Effector memory CD4-positive, alpha-beta T cell (primary cell): ENCODE measurements around the gene ABCA13.

ENCODE experiments used
- DNase-seq, 3 donors: peaks; one replicate each; pipeline ENCODE4 v3.0.0-alpha.2; 2020
- H3K27ac ChIP-seq: 2 replicates; pipeline ENCODE4 v1.7.0; 2013; ENCODE audit warnings: mild to moderate bottlenecking, low read length, moderate library complexity; ENCODE audit not compliant: insufficient read depth, poor library complexity, severe bottlenecking
- H3K27me3 ChIP-seq: replicated peaks from 2 replicates; pipeline ENCODE4 v1.7.0; 2013; ENCODE audit warnings: mild to moderate bottlenecking, low read length; ENCODE audit not compliant: insufficient read depth, control insufficient read depth, poor library complexity, severe bottlenecking
- H3K36me3 ChIP-seq: 2 replicates; pipeline ENCODE4 v1.7.0; 2013; ENCODE audit warnings: mild to moderate bottlenecking, low read length, moderate library complexity; ENCODE audit not compliant: control insufficient read depth, insufficient read depth
- H3K4me1 ChIP-seq: 2 replicates; pipeline ENCODE4 v1.7.0; 2013; ENCODE audit warnings: low read length, mild to moderate bottlenecking; ENCODE audit not compliant: control insufficient read depth, insufficient read depth, poor library complexity, severe bottlenecking
- H3K4me3 ChIP-seq: 2 replicates; pipeline ENCODE4 v1.7.0; 2013; ENCODE audit warnings: low read length, low read depth, mild to moderate bottlenecking; ENCODE audit not compliant: insufficient read depth, poor library complexity, severe bottlenecking
- H3K9me3 ChIP-seq: 2 replicates; pipeline ENCODE4 v1.7.0; 2013; ENCODE audit warnings: mild to moderate bottlenecking, low read length, moderate library complexity; ENCODE audit not compliant: control insufficient read depth

The ABCA13 gene

DNA sequence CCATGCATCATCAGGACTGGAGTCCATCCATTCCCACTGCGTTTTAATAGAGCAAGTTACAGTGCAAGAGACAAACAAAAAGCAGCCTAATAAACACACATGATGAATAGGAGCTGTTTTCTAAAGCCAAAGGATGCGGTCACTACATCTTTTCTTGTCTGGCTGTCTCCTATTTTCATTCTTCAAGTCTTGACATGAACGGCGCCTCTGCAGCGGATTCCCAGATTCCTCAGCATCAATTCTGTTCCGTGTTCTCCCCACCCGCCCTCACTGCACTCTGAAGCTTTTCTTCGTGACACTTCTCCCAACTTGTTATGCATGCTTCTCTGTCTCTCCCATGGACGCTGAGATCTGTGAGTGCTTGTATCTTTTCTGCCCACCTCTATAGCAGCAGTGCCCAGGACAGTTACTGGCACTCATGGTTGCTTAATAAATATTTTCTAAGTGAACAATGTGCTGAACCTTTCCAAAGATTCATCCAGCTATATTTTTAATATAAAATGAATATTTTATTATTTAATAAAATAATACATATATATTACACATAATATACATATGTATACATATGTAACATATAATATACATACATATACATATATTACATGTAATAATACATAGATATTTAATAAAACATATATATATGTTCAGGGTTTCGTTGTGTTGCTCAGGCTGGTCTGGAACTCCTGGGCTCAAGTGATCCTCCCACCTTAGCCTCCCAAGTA lies 242.9 kb downstream of the ABCA13 start:
- no peak for DNase-seq
- no peaks in the 10 kb centered on the region for H3K36me3 ChIP-seq
- no peaks in the 10 kb centered on the region for H3K4me1 ChIP-seq
- H3K4me3 ChIP-seq = no peak overlapping the region
- no peak overlapping the region for H3K27ac ChIP-seq
- no peaks in the 10 kb centered on the region for H3K9me3 ChIP-seq
- H3K27me3 ChIP-seq = no peaks in the 10 kb centered on the region

DNA sequence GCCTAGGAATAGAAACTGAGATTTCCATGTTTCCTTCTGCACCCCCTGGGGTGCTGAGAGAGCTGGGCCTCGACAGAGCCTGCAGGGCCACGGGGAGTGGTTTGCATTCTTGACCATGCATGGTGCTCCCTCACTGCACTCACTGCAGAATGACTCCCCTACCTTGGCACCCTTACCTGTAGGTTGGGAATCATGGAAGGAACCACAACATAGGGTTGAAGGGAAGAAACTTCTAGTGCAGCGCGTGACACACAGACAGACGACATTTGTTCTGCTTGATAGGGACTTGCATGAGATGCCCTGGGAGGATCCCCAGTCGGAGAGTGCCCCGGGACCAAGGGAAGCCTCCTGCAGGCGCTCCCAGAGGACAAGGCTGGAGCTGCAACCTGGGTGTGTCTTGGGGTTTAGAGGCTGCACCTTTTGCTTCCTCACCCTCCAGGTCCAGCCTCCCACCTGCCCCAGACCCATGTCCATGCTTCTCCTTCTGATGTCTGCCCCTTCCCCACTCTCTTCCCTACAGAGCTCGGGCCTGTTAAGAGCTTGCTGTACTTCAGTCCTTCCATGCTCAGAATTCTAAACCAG lies 245.2 kb downstream of the ABCA13 start:
- Histone ChIP-seq H3K4me1 (no peaks in the 10 kb centered on the region), H3K36me3 (no peaks in the 10 kb centered on the region), H3K4me3 (no peak overlapping the region), H3K27me3 (no peaks in the 10 kb centered on the region), H3K9me3 (no peaks in the 10 kb centered on the region), H3K27ac (no peak overlapping the region)
- DNase-seq = no peak

DNA sequence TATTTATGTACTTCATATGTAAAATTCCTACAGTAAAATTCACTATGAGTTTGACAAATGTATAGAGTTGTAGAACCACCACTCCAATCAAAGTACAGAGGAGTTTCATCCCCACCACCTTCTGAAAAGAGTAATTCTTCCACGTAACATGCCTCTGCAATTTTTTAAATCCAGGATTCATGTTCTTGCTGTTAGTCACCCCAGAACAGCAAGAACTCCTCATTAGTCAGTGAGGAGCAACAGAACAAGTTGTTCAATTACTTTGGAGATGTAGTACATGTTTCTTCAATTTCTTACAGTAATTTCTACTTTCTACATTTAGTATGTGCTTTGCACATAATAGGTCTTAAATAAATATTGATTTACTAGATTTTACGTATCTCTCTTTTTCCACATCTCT lies 248.1 kb downstream of the ABCA13 start:
- H3K36me3 ChIP-seq = no peaks in the 10 kb centered on the region
- no peaks in the 10 kb centered on the region for H3K27me3 ChIP-seq
- H3K4me3 ChIP-seq = no peak overlapping the region
- no peaks in the 10 kb centered on the region for H3K4me1 ChIP-seq
- no peak for DNase-seq
- no peaks in the 10 kb centered on the region for H3K9me3 ChIP-seq
- no peak overlapping the region for H3K27ac ChIP-seq

DNA sequence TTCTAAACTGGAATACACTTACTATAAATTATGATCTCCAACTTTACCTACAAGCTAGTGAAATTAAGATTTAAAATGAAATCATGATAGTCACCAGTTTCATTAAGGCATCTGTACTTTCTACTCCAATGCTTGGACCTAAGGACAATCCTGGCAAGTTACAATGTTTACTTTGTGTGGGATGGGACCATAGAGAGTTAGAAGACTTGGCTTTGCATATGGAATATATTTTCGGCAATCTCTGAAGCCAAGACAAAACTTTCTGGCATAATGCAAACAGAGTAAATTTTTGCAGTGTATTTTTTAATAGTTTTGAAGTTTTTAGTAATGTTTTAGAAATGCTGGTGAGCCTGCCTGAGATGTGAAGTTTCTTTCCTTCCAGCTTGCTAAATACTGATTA lies 248.9 kb downstream of the ABCA13 start:
- DNase-seq = no peak
- Histone ChIP-seq H3K27me3 (no peaks in the 10 kb centered on the region), H3K36me3 (no peaks in the 10 kb centered on the region), H3K4me1 (no peaks in the 10 kb centered on the region), H3K27ac (no peak overlapping the region), H3K9me3 (no peaks in the 10 kb centered on the region), H3K4me3 (no peak overlapping the region)

DNA sequence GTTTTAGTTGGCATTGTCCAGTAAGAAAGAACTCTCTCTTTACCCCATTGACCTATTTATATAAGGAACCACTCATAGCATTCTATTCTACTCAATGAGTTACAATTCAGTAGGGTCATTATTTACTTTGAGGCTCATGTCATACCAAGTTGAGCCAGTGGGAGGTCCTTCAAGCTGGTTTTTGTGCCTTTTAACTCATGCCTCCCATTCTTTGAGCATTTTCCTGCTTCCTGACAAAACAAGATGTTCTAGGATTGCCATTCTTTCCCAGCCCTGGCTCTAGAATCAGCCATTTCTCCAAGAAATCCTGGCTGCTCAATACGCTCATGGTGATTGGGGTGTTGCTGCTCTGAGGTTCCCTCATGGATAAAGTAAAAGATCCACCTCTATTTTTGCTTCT lies 250.1 kb downstream of the ABCA13 start:
- Histone ChIP-seq H3K36me3 (no peaks in the 10 kb centered on the region), H3K27me3 (no peaks in the 10 kb centered on the region), H3K4me1 (no peaks in the 10 kb centered on the region), H3K27ac (no peak overlapping the region), H3K9me3 (no peaks in the 10 kb centered on the region), H3K4me3 (no peak overlapping the region)
- DNase-seq = no peak

DNA sequence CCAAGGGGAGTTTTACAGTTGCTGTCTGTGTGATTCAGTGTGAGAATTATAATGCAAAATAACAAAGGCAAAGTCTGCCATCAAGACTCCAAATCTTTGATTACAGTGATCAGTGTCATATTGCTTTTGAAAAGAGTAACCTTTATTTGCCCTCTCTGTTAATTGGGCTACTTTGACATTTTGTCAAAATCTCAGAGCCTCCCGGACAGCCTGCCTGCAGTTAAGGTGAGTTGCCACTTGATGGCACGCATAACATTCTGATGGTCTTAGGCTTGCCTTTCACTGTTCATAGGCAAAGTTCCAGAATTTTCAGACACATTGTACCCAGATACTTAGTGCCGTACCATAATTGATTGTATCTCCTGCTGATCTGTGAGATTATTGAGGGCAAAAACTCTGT lies 253.5 kb downstream of the ABCA13 start:
- Histone ChIP-seq H3K27me3 (no peaks in the 10 kb centered on the region), H3K9me3 (no peaks in the 10 kb centered on the region), H3K4me1 (no peaks in the 10 kb centered on the region), H3K4me3 (no peak overlapping the region), H3K36me3 (no peaks in the 10 kb centered on the region), H3K27ac (no peak overlapping the region)
- DNase-seq = no peak

DNA sequence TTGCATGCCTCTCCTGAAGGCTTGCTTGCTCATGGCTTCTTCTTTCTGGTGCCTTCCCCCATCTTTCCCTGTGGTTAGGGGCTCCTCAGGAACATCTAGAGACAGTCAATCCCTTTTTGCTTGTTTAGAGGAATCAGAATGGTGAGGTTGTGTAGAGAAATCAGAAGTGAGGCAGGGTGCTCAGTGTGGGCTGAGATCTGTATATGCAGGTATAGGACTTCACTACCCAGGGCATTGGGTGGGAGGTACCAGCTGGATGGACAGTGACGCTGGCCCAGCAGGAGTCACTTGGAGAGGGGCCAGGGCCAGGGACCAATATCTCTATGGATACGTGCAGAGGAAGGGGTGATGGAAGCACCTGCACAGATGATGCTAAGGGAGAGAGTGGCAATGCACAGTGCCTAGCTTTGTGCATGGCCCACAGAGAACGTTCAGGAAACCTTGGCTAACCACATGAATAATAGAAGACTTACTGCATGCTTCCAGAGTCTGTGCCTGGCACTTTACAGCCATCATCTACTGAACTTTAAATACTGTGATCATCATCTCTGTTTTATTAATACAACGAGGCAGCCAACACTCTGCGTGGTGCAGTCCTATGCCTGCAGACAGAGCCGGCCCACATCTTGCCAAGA lies 255.2 kb downstream of the ABCA13 start:
- Histone ChIP-seq H3K9me3 (no peaks in the 10 kb centered on the region), H3K4me3 (no peak overlapping the region), H3K27me3 (no peaks in the 10 kb centered on the region), H3K27ac (no peak overlapping the region), H3K36me3 (no peaks in the 10 kb centered on the region), H3K4me1 (no peaks in the 10 kb centered on the region)
- DNase-seq = no peak

DNA sequence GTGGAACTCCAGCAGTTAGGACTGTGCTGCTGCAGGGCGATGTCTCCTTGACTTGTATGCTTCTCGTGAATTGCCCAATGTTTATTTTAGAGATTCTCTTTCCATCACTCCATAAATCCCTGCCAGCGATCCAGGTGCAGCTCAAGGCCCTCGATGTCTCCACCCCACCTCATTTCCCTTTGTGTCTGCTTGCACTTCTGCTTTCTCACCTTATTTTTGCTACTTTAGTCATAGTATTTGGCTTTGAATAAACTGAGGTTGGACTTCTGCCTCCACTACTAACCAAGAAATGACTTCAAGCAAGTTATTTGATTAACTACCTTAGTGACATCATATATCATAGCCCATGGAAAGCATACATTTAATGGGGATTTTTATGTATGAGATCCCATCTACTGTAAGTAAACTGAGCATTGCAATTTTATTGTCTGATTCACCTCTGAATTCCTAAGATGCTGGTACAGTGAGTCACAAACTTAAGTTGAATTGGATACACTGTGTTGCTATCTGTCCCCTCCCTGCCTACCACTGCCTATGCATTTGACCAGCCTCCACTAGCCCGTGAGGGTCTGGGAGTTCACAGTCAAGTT lies 255.8 kb downstream of the ABCA13 start:
- Histone ChIP-seq H3K36me3 (no peaks in the 10 kb centered on the region), H3K4me1 (no peaks in the 10 kb centered on the region), H3K27me3 (no peaks in the 10 kb centered on the region), H3K4me3 (no peak overlapping the region), H3K9me3 (no peaks in the 10 kb centered on the region), H3K27ac (no peak overlapping the region)
- DNase-seq = no peak

DNA sequence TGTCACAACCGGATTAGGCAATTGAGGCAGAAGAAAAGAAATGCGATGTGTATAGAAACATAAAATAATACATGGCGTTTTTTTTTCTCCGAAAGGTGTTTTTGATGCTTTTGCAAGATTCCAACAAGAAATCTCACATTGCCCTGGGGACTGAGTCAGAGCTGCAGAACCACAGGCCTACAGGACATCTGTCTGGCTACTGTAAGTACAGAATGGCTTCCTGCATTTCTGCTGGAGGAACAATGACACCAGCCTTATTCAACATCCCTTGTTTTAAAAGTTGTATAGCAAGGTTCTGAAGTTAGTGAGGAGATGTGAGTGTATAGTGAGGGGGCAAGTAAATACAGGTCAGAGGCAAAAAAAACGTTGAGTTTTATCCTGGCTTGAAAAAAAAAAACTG lies 256.4 kb downstream of the ABCA13 start:
- Histone ChIP-seq H3K4me1 (no peaks in the 10 kb centered on the region), H3K36me3 (no peaks in the 10 kb centered on the region), H3K4me3 (no peak overlapping the region), H3K27me3 (no peaks in the 10 kb centered on the region), H3K27ac (no peak overlapping the region), H3K9me3 (no peaks in the 10 kb centered on the region)
- no peak for DNase-seq

DNA sequence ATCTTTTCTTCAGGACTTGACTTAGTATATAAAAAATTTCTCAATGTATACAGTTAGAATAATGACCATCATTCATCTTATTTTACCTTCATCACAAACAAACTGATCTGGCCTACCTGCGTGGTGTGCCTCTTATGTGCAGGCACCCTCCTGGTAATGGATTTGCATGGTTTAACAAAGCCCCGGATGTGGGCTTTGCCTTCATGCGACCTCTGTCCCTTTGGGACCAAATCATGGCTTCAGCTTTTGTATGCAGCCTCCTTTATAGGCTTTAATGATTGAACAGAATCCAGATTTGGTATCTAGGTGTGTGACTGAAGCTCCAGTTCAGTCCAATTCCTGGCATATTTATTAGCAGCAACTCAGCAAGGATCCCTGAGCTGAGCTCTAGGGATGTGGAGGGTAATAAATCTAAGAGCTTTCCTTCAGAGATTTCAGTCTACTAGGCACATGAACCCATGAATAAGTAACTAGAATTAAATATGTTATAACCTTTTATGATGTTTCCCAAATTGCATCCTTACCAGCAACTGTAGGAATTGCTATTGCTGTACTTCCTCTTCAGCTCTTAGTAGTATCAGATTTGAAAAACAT lies 256.9 kb downstream of the ABCA13 start:
- no peak for DNase-seq
- no peaks in the 10 kb centered on the region for H3K36me3 ChIP-seq
- no peaks in the 10 kb centered on the region for H3K27me3 ChIP-seq
- H3K27ac ChIP-seq = no peak overlapping the region
- no peaks in the 10 kb centered on the region for H3K4me1 ChIP-seq
- no peak overlapping the region for H3K4me3 ChIP-seq
- H3K9me3 ChIP-seq = no peaks in the 10 kb centered on the region
